ENCODE results near the gene GOT1.

GOT1 gene

GRCh38 chr10:99430451-99431189 lies at the start of gene GOT1:
TSS of gene GOT1 (minus strand) at chr10:99430624. CDS start at chr10:99430565, 59 bp downstream.
- TF ChIP-seq, protein P1, sequence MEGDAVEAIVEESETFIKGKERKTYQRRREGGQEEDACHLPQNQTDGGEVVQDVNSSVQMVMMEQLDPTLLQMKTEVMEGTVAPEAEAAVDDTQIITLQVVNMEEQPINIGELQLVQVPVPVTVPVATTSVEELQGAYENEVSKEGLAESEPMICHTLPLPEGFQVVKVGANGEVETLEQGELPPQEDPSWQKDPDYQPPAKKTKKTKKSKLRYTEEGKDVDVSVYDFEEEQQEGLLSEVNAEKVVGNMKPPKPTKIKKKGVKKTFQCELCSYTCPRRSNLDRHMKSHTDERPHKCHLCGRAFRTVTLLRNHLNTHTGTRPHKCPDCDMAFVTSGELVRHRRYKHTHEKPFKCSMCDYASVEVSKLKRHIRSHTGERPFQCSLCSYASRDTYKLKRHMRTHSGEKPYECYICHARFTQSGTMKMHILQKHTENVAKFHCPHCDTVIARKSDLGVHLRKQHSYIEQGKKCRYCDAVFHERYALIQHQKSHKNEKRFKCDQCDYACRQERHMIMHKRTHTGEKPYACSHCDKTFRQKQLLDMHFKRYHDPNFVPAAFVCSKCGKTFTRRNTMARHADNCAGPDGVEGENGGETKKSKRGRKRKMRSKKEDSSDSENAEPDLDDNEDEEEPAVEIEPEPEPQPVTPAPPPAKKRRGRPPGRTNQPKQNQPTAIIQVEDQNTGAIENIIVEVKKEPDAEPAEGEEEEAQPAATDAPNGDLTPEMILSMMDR (IDR thresholded peaks at IDR 0.05; ENCODE audit: control extremely low read depth, extremely low read depth, low read depth, missing control alignments), result no peak
- CTCF ChIA-PET, result interaction anchor here (1.0 to 2.2 kb wide), 9 partner anchors 8 to 963 kb away, joined by 3 to 10 read pairs (median 4); no protein-coding TSS in a partner anchor
- peak; percentile 98 for DNase-seq (ENCODE audit: extremely low spot score)
- POLR2A ChIA-PET, result interaction anchor here (0.7 kb wide), 1 partner anchor 12 kb away, joined by 8 read pairs; no protein-coding TSS in a partner anchor

DNA sequence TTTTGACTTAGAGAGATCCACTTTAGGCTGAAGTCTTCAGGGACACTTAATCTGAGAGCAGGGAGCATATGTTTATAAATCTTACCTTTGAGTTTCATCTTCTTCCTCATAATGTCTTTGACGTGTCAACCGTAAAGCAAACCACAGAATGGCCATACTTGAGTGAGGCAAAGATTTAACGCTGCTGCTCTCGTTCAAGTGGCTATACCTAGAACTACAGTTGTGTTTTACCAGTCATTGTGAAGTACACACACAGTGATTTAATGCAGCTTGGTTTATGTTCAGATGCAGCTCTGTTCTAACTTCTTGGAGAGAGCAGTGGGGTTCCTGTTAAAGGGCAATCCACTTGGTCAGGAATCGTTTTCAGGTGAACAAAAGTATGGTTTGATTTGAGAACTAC lies 39.9 kb upstream of the GOT1 start:
- ChIA-PET POLR2A (no interaction called here), CTCF (interaction anchor here (1.3 kb wide), 1 partner anchor 77 kb away, joined by 3 read pairs; no protein-coding TSS in a partner anchor)
- no peak for DNase-seq (ENCODE audit: extremely low spot score)
- TF ChIP-seq, protein P1 (IDR thresholded peaks at IDR 0.05; ENCODE audit: control extremely low read depth, extremely low read depth, low read depth, missing control alignments), result no peak

- no peak for DNase-seq (ENCODE audit: extremely low spot score)
- TF ChIP-seq, protein P1 (IDR thresholded peaks at IDR 0.05; ENCODE audit: control extremely low read depth, extremely low read depth, low read depth, missing control alignments), result no peak
- ChIA-PET POLR2A (no interaction called here), CTCF (no interaction called here)
These were observed 37.0 kb upstream of the GOT1 start for GRCh38 chr10:99467236-99467999.

DNA sequence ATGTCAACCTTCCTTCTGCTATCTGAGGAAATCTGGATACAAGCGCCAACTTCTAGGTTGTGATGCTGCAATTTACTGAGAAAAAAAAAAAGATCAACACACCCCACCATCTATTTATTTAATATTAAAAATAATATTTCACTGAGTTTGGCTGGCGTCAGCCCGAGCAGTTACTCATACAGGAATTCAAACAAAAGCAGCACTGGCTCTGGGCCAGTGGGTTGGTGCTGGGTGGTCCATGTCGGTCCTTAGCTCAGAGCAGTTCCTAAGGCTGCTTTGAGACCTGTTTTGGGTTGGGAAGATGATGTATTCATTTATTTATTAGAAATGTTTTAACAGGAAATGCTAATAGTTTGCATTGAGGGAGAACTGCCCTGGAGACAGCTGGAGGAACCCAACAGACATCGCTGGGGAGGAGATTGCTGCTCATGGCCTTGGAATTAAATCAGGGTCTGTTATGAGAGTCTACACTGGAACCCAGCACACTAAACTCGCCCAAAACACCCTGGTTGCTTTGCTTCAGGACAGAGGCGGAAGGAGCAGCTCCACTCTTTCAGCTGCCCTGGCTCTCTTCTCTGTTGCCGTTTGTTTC lies 36.3 kb upstream of the GOT1 start:
- ChIA-PET CTCF (interaction anchor here (1.2 to 1.5 kb wide), 2 partner anchors 9 to 31 kb away, joined by 3 to 4 read pairs; no protein-coding TSS in a partner anchor), POLR2A (no interaction called here)
- TF ChIP-seq, protein P1 (IDR thresholded peaks at IDR 0.05; ENCODE audit: control extremely low read depth, extremely low read depth, low read depth, missing control alignments), result no peak
- DNase-seq (ENCODE audit: extremely low spot score), result no peak

- DNase-seq (ENCODE audit: extremely low spot score), result no peak
- ChIA-PET POLR2A (no interaction called here), CTCF (interaction anchor here (1.4 kb wide), 1 partner anchor 25 kb away, joined by 7 read pairs; no protein-coding TSS in a partner anchor)
- TF ChIP-seq, protein P1 (IDR thresholded peaks at IDR 0.05; ENCODE audit: control extremely low read depth, extremely low read depth, low read depth, missing control alignments), result no peak
These were observed 30.8 kb upstream of the GOT1 start for GRCh38 chr10:99461230-99461629.

- ChIA-PET CTCF (interaction anchor here (1.3 to 2.2 kb wide), 2 partner anchors 24 to 68 kb away, joined by 3 to 10 read pairs; no protein-coding TSS in a partner anchor), POLR2A (no interaction called here)
- TF ChIP-seq, protein P1 (IDR thresholded peaks at IDR 0.05; ENCODE audit: control extremely low read depth, extremely low read depth, low read depth, missing control alignments), result no peak
- DNase-seq (ENCODE audit: extremely low spot score), result no peak
These were observed 29.6 kb upstream of the GOT1 start for GRCh38 chr10:99460070-99460469.

All from GM10248 (cell line).